GM18951 (cell line): ENCODE measurements around the gene LRRC42.
"Not testable (repeated sequence)": the region's sequence is repeated elsewhere in the genome, so short reads cannot be mapped to it uniquely, and the experiment has no call there.

Source experiments
- POLR2A ChIP-seq: IDR thresholded peaks from 4 replicates; pipeline ENCODE4 v1.6.1; 2011; ENCODE audit warnings: mild to moderate bottlenecking; ENCODE audit not compliant: insufficient read length, insufficient read depth; ENCODE audit errors: extremely low read depth
- in situ Hi-C: fragments of 300-500 bp; cut with MboI; formaldehyde crosslinking; loops from one replicate; pipeline ENCODE4 v1.12.0; 2022; ENCODE audit warnings: low sequenced_read_pairs, mixed read lengths, inconsistent platforms; ENCODE audit not compliant: unreplicated experiment

Gene LRRC42

GRCh38 chr1:53967409-53968124, 21.4 kb downstream of the LRRC42 start:
- TF ChIP-seq POLR2A: no peak
- in situ Hi-C loops: loop anchor here (10.0 kb wide), 1 partner anchor 113 kb away; no protein-coding TSS in a partner anchor

DNA sequence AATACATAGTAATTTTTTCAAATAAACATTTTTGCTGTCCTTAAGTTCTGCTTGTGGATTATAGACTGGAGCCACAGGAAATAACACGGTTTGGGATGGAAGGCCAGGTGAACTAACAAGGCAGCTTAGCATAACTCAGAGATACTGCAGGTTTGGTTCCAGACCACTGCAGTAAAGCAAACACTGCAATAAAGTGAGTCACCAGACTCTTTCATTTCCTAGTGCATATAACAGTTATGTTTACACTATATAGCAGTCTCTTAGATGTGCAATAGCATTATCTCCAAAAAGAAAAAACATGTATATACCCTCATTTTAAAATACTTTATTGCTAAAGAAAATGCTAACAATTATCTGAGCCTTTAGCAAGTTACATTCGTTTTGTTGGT, 22.0 kb downstream of the LRRC42 start:
- in situ Hi-C loops: loop anchor here (10.0 kb wide), 1 partner anchor 113 kb away; no protein-coding TSS in a partner anchor
- no peak for TF ChIP-seq POLR2A

DNA sequence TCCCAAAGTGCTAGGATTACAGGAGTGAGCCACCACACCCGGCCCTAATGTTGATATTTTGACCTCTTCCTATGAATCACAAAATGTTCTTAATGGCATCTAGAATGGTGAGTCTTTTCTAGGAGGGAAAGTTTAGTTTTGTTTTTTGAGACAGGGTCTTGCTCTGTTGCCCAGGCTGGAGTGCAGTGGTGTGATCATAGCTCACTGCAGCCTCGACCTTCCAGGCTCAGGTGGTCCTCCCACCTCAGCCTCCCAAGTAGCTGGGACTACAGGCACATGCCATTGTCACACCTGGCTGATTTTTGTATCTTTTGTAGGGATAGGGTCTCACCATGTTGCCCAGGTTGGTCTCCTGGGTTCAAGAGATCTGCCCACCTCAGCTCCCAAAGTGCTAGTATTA, 23.2 kb downstream of the LRRC42 start:
- in situ Hi-C loops: loop anchor here (10.0 kb wide), 1 partner anchor 115 kb away; no protein-coding TSS in a partner anchor

DNA sequence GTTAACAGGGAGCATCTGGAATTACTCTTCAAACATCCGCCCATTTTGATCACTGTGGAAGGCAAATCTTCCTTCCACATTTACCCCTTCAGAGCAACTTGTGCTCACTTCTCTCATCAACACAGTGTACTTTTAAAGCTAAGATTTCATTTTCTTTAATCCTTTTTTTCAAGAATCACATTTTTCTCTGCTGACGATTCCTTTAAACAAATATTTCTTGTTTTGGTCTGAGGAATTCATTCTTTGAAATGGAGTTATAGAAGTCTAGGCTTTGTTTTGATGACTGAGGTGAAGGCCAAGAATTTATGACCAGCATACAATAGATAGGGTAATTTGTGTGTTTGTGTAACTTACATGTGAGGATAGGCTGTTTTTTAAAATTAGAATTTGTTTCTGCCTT, 25.6 kb downstream of the LRRC42 start:
- in situ Hi-C loops: no loop called here
- TF ChIP-seq POLR2A: no peak

- no peak for TF ChIP-seq POLR2A
- in situ Hi-C loops: no loop called here
These were observed 29.7 kb downstream of the LRRC42 start for GRCh38 chr1:53975861-53976260.

DNA sequence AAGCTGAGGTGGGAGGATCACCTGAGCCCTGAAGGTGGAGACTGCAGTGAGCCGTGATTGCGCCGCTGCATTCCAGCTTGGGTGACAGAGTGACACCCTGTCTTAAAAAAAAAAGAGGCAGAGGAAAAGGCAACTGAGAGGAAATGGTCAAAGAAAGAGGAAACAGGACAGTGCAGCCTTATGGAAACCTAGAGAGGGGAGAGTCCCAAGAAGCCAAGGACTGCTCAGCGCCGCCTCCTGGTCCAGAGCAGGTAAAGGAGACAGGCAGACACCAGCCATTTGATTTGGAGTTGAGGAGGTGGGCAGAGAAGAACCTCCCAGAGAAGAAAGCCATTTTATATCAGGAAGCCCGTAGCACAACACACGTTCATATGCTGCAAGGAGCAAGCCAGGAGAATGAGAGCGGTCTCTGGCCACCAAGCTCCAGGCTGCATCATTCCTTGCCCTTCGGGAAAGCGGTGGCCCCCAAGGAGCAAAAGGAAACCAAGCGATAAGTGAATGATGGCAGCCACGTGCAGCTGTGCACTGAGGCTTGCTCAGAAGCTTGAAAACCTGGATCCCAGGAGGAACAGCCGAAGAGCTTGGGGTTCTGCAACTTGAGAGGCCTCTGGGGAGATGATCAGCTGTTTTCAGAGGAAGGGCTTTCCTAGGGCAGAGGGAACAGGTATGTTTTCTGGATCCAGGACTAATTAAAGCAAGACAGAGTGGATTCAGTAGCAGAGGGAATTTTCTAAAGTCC, 33.7 kb downstream of the LRRC42 start:
- in situ Hi-C loops: no loop called here
- TF ChIP-seq POLR2A: no peak

DNA sequence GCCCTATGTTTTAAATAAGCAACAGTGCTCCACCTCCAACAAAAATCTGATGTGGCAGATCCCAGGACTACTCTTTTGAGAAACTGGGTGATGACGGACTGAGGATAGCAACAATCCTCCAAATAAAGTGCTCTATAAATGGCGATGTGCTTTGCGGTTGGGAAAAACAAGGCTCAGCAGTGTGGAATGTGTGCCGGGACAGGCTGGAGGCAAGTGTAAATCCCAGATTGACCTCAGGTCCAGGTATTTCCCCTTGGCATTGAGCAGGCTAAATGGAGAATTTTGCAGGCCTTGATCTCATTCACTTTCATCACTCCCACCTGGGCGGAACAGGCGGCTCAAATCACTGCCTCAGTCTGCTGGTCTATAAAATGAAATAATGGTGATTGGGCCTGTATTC, 35.1 kb downstream of the LRRC42 start:
- in situ Hi-C loops: no loop called here
- TF ChIP-seq POLR2A: no peak

DNA sequence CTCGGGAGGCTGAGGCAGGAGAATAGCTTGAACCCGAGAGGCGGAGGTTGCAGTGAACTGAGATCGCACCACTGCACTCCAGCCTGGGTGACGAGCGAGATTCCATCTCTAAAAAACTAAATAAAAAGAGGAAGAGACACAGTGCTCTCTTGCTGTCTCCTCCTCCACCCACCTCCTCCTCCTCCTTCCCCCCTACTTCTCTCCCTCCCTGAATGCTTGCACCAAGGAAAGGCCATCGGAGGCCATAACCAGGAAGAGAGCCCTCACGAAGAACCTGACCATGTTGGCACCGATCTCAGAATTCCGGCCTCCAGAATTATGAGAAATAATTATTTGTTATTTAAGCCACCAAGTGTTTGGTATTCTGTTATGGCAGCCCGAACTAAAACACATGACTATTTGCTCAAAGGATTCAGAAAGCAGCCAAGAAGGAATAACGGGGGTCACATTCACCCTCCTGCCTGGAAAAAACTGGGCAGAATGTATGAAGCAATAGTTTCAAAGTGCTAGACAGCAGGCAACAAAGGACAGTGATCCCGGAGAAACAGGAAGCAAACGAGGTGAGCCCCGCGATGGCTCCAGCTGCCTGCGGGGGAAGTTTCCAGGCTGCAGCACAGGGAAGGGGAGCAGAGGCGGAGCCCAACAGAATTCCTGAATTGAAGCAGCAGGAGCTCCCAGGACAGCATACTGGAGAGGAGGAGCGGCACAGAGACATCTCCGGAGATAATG, 36.0 kb downstream of the LRRC42 start:
- TF ChIP-seq POLR2A: no peak
- in situ Hi-C loops: no loop called here

- in situ Hi-C loops: no loop called here
- no peak for TF ChIP-seq POLR2A
These were observed 36.6 kb downstream of the LRRC42 start for GRCh38 chr1:53982763-53983104.

- in situ Hi-C loops: no loop called here
- TF ChIP-seq POLR2A: no peak
These were observed 38.6 kb downstream of the LRRC42 start for GRCh38 chr1:53984726-53985125.

DNA sequence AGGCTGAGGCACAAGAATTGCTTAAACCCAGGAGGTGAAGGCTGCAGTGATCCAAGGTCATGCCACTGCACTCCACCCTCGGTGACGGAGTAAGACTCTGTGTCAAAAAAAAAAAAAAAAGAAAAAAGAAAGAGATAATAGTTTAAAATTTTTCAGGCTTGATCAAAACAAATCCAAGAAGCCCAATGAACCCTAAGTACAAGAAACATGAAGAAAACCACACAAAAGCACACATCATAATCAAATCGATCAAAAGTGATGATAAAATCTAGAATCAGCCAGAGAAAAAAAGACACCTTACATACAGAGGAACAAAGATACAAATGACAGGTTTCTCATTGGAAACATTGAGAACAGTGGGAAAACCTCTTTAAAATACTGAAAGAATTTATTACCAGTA, 40.3 kb downstream of the LRRC42 start:
- in situ Hi-C loops: no loop called here
- TF ChIP-seq POLR2A: no peak

GRCh38 chr1:53987880-53988279, 41.7 kb downstream of the LRRC42 start:
- in situ Hi-C loops: no loop called here

DNA sequence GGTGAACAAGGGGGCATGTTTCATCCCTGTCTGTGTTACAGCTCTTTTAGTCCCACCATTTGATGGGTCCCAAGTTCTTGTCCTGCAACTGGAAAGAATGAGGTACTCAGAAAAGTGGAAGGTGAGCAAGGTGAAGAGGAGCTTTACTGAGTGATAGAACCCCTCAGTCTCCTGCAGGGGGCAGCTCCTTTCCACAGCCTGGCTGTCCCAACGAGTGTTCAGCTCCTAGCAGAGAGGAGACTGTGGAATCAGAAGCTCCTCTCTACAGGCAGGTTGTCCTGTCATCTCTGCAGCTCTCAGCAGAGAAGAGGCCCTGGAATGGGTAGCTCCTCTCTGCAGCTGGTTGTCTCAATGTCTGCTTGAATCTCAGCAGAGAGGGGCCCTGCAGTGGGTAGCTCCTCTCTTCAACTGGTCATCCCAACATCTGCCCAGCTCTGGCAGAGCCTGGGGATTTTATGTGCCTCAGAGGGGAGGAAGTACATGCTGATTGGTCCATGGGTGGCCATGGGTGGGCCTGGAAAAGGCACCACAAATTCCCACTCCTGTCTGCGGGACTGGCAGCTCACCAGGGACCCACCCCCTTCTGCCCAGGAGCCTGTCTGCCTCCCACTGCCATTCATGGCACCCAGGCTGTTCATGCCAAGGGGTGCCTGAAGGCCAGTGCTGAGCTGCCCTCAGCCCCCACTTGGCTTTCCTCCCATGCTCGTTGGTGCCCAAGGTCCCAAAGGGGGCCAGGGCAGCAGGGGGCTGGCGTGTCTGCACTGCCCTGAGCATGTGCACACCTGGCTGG, 46.1 kb downstream of the LRRC42 start:
- TF ChIP-seq POLR2A: no peak
- in situ Hi-C loops: no loop called here

More at GRCh38 chr1:53987880-53988279, 41.7 kb downstream of the LRRC42 start:
- TF ChIP-seq POLR2A: no peak

DNA sequence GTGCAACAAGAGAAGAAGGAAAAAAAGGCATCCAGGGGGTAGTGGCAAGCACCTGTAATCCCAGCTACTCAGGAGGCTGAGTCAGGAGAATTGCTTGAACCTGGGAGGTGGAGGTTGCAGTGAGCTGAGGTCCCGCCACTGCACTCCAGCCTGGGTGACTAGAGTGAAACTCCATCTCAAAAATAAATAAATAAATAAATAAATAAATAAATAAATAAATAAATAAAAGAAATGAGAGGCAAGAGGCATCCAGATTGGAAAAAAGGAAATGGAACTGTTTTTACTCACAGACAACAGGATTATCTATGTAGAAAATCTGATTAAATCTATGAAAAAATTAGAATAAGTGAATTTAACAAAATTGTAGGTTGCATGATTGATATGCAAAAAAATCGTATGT, 48.4 kb downstream of the LRRC42 start:
- in situ Hi-C loops: not testable (repeated sequence)
